Neural cell (in vitro differentiated cells): Measurements from ENCODE around the gene NME7. TPM values are rescaled to one million over a fixed set of nuclear protein-coding genes. Genes with fewer than 3 reads are reported as not detected.

Source experiments
- H2AFZ ChIP-seq: fragments of 200-600, 300-800 bp; sonication (generic), shearing (Covaris generic); 2 replicates; pipeline ENCODE4 v1.6.0; 2014; ENCODE audit warnings: low read depth, mild to moderate bottlenecking, antibody characterized with exemption, low read length, moderate library complexity
- H3F3A ChIP-seq: fragments of 200-600 bp; shearing (Covaris generic); 2 replicates; pipeline ENCODE4 v1.6.1; 2016; ENCODE audit warnings: mild to moderate bottlenecking, moderate library complexity, mixed read lengths, antibody characterized with exemption, low read length; ENCODE audit not compliant: insufficient read depth, poor library complexity, severe bottlenecking
- H3K27ac ChIP-seq: fragments of 200-600, 300-800 bp; sonication (generic), shearing (Covaris generic); 2 replicates; pipeline ENCODE4 v1.5.1; 2014; ENCODE audit warnings: mild to moderate bottlenecking, low read length, moderate library complexity
- H3K27me3 ChIP-seq: fragments of 300-800, 200-600 bp; sonication (generic), shearing (Covaris generic); 2 replicates; pipeline ENCODE4 v1.6.0; 2014; ENCODE audit warnings: mild to moderate bottlenecking, low read depth, low read length, moderate library complexity; ENCODE audit not compliant: insufficient read depth
- H3K36me3 ChIP-seq: fragments of 300-800, 200-600 bp; sonication (generic), shearing (Covaris generic); 2 replicates; pipeline ENCODE4 v1.5.1; 2014; ENCODE audit warnings: mild to moderate bottlenecking, antibody characterized with exemption, low read length, moderate library complexity; ENCODE audit not compliant: insufficient read depth
- H3K4me2 ChIP-seq: fragments of 300-800, 200-600 bp; sonication (generic), shearing (Covaris generic); 2 replicates; pipeline ENCODE4 v1.6.0; 2014; ENCODE audit warnings: mild to moderate bottlenecking, low read length
- H3K4me3 ChIP-seq: fragments of 300-800, 200-600 bp; sonication (generic), shearing (Covaris generic); 2 replicates; pipeline ENCODE4 v1.5.1; 2014; ENCODE audit warnings: mild to moderate bottlenecking, low read length, moderate library complexity
- H3K79me2 ChIP-seq: fragments of 200-600 bp; shearing (Covaris generic); replicated peaks from 2 replicates; pipeline ENCODE4 v1.6.0; 2014; ENCODE audit warnings: mild to moderate bottlenecking, low read length, moderate library complexity; ENCODE audit not compliant: insufficient read depth
- H3K9ac ChIP-seq: fragments of 300-800, 200-600 bp; sonication (generic), shearing (Covaris generic); 2 replicates; pipeline ENCODE4 v1.6.1; 2016; ENCODE audit warnings: mild to moderate bottlenecking, low read length, mixed read lengths
- H3K9me2 ChIP-seq: fragments of 200-600 bp; shearing (Covaris generic); 2 replicates; pipeline ENCODE4 v1.6.1; 2016; ENCODE audit warnings: mild to moderate bottlenecking, low read length, mixed read lengths; ENCODE audit not compliant: insufficient read depth
- H3K9me3 ChIP-seq: fragments of 200-600, 300-800 bp; sonication (generic), shearing (Covaris generic); 2 replicates; pipeline ENCODE4 v1.6.1; 2016; ENCODE audit warnings: mild to moderate bottlenecking, mixed run types, low read length, moderate library complexity, mixed read lengths
- H4K20me1 ChIP-seq: fragments of 200-600 bp; shearing (Covaris generic); 2 replicates; pipeline ENCODE4 v1.6.1; 2016; ENCODE audit warnings: mild to moderate bottlenecking, mixed run types; ENCODE audit not compliant: insufficient read depth
- EP300 ChIP-seq: fragments of 450-650 bp; conservative IDR thresholded peaks from 2 replicates; pipeline ENCODE4 v1.6.1; 2014; ENCODE audit warnings: antibody characterized with exemption, mild to moderate bottlenecking, moderate library complexity; ENCODE audit not compliant: poor library complexity, severe bottlenecking
- EZH2 ChIP-seq: fragments of 200-600, 300-800 bp; shearing (Covaris generic), sonication (generic); IDR thresholded peaks from 2 replicates; pipeline ENCODE4 v1.6.1; 2014; ENCODE audit warnings: antibody characterized with exemption, low read length, borderline replicate concordance, mild to moderate bottlenecking; ENCODE audit not compliant: insufficient read depth, poor library complexity, severe bottlenecking
- MXI1 ChIP-seq: fragments of 450-650 bp; conservative IDR thresholded peaks from 2 replicates; pipeline ENCODE4 v1.6.1; 2014; ENCODE audit warnings: antibody characterized with exemption, mild to moderate bottlenecking; ENCODE audit not compliant: poor library complexity, severe bottlenecking
- POLR2AphosphoS5 ChIP-seq: IDR thresholded peaks from 2 replicates; pipeline ENCODE4 v1.6.1; 2012
- RAD21 ChIP-seq: fragments of 450-650 bp; conservative IDR thresholded peaks from 2 replicates; pipeline ENCODE4 v1.6.1; 2014; ENCODE audit warnings: antibody characterized with exemption, mild to moderate bottlenecking, moderate library complexity
- REST ChIP-seq: IDR thresholded peaks from 2 replicates; pipeline ENCODE4 v1.6.1; 2012; ENCODE audit warnings: borderline replicate concordance
- SMC3 ChIP-seq: fragments of 450-650 bp; conservative IDR thresholded peaks from 2 replicates; pipeline ENCODE4 v1.6.1; 2014; ENCODE audit warnings: antibody characterized with exemption, mild to moderate bottlenecking, moderate library complexity; ENCODE audit not compliant: poor library complexity
- TAF1 ChIP-seq: IDR thresholded peaks from 2 replicates; pipeline ENCODE4 v1.6.1; 2012; ENCODE audit warnings: low read depth
- polyA plus RNA-seq: library from polyadenylated mRNA; depleted of rRNA; stranded (reverse); fragments of >200 nt; gene quantifications from 2 replicates; pipeline ENCODE4 v1.2.3, GENCODE V29; 2014
- TF ChIP-seq, protein P1 (sequence below): fragments of 450-650 bp; IDR thresholded peaks from 2 replicates; pipeline ENCODE4 v1.5.1; 2014; ENCODE audit warnings: antibody characterized with exemption, mild to moderate bottlenecking, moderate library complexity; ENCODE audit not compliant: poor library complexity, severe bottlenecking

The NME7 gene
- polyA plus RNA-seq, 1 donor from 2014 or later, result 42.4 TPM

DNA sequence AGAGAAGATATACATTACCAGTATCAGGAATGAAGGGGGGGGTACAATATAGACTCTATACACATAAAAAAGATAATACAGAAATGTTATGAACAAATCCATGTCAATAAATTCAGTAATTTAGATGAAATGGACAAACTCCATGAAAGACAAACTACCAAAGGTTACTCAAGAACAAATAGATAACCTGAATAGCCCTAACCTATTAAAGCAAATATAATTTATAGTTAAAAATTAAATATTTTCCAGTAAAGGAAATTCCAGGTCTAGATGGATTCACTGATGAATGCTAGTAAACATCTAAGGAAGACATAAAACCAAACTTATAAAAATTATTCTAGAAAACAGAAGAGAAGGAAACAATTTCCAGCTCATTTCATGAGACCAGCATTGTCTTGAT lies 13.6 kb upstream of the NME7 start:
- Histone ChIP-seq H3K27ac (no peak overlapping the region), H3K9me3 (no peaks in the 10 kb centered on the region), H3K27me3 (no peaks in the 10 kb centered on the region), H3K9ac (no peak overlapping the region), H3K4me3 (no peak overlapping the region), H2AFZ (no peak overlapping the region), H3K9me2 (no peaks in the 10 kb centered on the region), H3F3A (no peaks in the 10 kb centered on the region), H4K20me1 (no peaks in the 10 kb centered on the region), H3K36me3 (peaks cover 5% of the 10 kb centered on the region), H3K4me2 (no peak overlapping the region), H3K79me2 (no peaks in the 10 kb centered on the region)
- TF ChIP-seq EZH2 (no peak), TAF1 (no peak), RAD21 (no peak), POLR2AphosphoS5 (no peak), SMC3 (no peak)
- TF ChIP-seq, protein P1, sequence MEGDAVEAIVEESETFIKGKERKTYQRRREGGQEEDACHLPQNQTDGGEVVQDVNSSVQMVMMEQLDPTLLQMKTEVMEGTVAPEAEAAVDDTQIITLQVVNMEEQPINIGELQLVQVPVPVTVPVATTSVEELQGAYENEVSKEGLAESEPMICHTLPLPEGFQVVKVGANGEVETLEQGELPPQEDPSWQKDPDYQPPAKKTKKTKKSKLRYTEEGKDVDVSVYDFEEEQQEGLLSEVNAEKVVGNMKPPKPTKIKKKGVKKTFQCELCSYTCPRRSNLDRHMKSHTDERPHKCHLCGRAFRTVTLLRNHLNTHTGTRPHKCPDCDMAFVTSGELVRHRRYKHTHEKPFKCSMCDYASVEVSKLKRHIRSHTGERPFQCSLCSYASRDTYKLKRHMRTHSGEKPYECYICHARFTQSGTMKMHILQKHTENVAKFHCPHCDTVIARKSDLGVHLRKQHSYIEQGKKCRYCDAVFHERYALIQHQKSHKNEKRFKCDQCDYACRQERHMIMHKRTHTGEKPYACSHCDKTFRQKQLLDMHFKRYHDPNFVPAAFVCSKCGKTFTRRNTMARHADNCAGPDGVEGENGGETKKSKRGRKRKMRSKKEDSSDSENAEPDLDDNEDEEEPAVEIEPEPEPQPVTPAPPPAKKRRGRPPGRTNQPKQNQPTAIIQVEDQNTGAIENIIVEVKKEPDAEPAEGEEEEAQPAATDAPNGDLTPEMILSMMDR, result no peak

GRCh38 chr1:169371404-169371803 lies 3.8 kb upstream of the NME7 start:
- no peak overlapping the region for H3K9ac ChIP-seq
- no peaks in the 10 kb centered on the region for H4K20me1 ChIP-seq
- H3K4me3 ChIP-seq, result no peak overlapping the region
- no peaks in the 10 kb centered on the region for H3K27me3 ChIP-seq
- no peaks in the 10 kb centered on the region for H3K9me3 ChIP-seq
- no peak overlapping the region for H3K27ac ChIP-seq
- H2AFZ ChIP-seq, result no peak overlapping the region
- no peaks in the 10 kb centered on the region for H3F3A ChIP-seq
- no peaks in the 10 kb centered on the region for H3K9me2 ChIP-seq
- peaks cover 3% of the 10 kb centered on the region for H3K36me3 ChIP-seq
- TF ChIP-seq MXI1 (no peak), REST (no peak), SMC3 (no peak), RAD21 (no peak), POLR2AphosphoS5 (no peak), TAF1 (no peak), EP300 (no peak), EZH2 (no peak)
- TF ChIP-seq, protein P1, result no peak
- H3K4me2 ChIP-seq, result no peak overlapping the region
- H3K79me2 ChIP-seq, result peaks cover 27% of the 10 kb centered on the region
